Upper lobe of right lung (tissue), 1 donor: ENCODE data around the gene SYCE1L. TPM values are rescaled to one million over a fixed set of nuclear protein-coding genes. Genes with fewer than 3 reads are reported as not detected.

Source experiments
- ATAC-seq: fragments of 200-7000 bp; cut with Tn5 transposase; one replicate; pipeline ENCODE4 v1.9.1; 2020; ENCODE audit warnings: mild to moderate bottlenecking, moderate library complexity
- DNase-seq: peaks from one replicate; pipeline ENCODE4 v3.0.0-alpha.2; 2020
- H3K27ac ChIP-seq: fragments of 200-600 bp; one replicate; pipeline ENCODE4 v1.8.0; 2022
- H3K27me3 ChIP-seq: fragments of 200-600 bp; one replicate; pipeline ENCODE4 v1.8.0; 2022; ENCODE audit warnings: mild to moderate bottlenecking
- H3K36me3 ChIP-seq: fragments of 200-600 bp; one replicate; pipeline ENCODE4 v1.8.0; 2022
- H3K4me1 ChIP-seq: fragments of 200-600 bp; one replicate; pipeline ENCODE4 v1.8.0; 2022
- H3K4me3 ChIP-seq: fragments of 200-600 bp; one replicate; pipeline ENCODE4 v1.8.0; 2022; ENCODE audit warnings: mild to moderate bottlenecking
- H3K9me3 ChIP-seq: fragments of 200-600 bp; one replicate; pipeline ENCODE4 v1.8.0; 2022
- intact Hi-C: fragments of 100-400 bp; cut with DNase I; formaldehyde crosslinking; loops from one replicate; pipeline ENCODE4 v1.11.0; 2022
- total RNA-seq: library from RNA; stranded (reverse); fragmentation: NEBNext Ultra II Directional; extraction: Animal tissue kit (Norgen Biotek cat#: 25700); gene quantifications from one replicate; pipeline ENCODE4 v1.2.1, GENCODE V29; 2021
- TF ChIP-seq, protein P1 (sequence below): fragments of 200-600 bp; IDR thresholded peaks from one replicate; pipeline ENCODE4 v1.8.0; 2022; ENCODE audit warnings: antibody characterized with exemption
- donor health status: DM: no; HTN: yes; CAD: no; lungs with severe emphysema.

Gene SYCE1L
- total RNA-seq, 1 donor from 2014 or later = 6.2 TPM

DNA sequence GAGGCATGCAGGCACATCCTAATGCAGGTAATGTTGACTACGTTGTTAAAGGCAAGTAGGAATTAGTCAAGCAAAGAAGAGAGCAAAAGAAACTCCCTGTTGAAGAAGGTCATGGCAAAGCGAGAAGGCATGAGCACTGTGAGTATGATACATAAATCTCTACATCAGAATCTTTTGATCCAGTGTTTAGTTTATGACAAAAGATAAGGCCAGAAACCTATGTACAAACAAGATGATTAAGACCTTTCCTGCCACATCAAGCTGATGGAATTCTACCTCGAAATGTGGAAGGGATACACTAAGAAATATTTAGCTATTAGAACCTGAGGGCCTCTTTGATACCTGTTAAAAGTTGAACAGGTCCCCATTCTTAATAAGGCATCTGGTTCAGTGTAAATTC lies 20.2 kb downstream of the SYCE1L start:
- H3K4me3 ChIP-seq = no peak overlapping the region
- H3K9me3 ChIP-seq = no peaks in the 10 kb centered on the region
- no peak overlapping the region for H3K27ac ChIP-seq
- intact Hi-C loops = no loop called here
- no peaks in the 10 kb centered on the region for H3K4me1 ChIP-seq
- TF ChIP-seq, protein P1, sequence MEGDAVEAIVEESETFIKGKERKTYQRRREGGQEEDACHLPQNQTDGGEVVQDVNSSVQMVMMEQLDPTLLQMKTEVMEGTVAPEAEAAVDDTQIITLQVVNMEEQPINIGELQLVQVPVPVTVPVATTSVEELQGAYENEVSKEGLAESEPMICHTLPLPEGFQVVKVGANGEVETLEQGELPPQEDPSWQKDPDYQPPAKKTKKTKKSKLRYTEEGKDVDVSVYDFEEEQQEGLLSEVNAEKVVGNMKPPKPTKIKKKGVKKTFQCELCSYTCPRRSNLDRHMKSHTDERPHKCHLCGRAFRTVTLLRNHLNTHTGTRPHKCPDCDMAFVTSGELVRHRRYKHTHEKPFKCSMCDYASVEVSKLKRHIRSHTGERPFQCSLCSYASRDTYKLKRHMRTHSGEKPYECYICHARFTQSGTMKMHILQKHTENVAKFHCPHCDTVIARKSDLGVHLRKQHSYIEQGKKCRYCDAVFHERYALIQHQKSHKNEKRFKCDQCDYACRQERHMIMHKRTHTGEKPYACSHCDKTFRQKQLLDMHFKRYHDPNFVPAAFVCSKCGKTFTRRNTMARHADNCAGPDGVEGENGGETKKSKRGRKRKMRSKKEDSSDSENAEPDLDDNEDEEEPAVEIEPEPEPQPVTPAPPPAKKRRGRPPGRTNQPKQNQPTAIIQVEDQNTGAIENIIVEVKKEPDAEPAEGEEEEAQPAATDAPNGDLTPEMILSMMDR = no peak
- ATAC-seq (no peak), DNase-seq (no peak)
- no peaks in the 10 kb centered on the region for H3K36me3 ChIP-seq
- no peaks in the 10 kb centered on the region for H3K27me3 ChIP-seq

DNA sequence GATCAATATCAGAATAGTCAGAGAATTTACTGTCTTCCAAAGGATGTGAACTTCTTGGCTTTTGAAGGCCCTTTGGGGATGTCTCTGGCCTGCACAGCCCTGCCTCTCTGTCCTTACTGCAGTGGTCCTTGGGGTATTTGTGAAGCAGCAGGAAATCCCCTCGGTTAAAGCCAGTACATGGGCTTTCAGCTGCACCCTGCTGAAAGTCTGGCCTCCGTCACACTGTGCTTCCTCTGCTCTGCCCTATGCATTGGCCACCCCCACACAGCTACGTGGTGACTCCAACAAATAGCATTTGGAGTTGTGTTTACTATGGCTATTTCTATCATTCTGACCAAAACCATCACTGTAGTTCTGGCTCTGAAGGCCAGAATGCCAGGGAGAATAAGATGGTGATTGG lies 21.2 kb downstream of the SYCE1L start:
- Histone ChIP-seq H3K4me1 (no peaks in the 10 kb centered on the region), H3K36me3 (no peaks in the 10 kb centered on the region), H3K27me3 (no peaks in the 10 kb centered on the region), H3K27ac (no peak overlapping the region), H3K9me3 (no peaks in the 10 kb centered on the region), H3K4me3 (no peak overlapping the region)
- TF ChIP-seq, protein P1 = no peak
- ATAC-seq (no peak), DNase-seq (no peak)
- intact Hi-C loops = no loop called here

DNA sequence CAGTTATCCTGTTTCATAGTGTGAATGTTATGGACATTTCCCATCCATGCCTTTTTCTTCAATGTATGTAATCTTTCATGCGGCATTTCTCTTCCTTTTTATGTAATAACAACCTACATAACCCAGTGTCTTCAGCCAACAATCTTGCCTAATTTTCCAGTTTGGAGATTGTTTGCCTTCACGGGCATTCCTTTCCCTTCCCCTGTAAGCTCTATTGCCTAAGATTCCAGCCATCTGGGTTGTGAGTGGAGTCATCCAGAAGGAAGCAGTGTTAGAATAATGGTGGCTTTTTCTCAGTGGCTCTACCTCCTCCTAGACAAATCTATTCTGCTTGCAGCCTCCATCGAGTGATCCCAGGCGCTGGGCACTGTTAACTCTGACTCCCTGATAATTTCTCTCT lies 22.3 kb downstream of the SYCE1L start:
- TF ChIP-seq, protein P1 = no peak
- intact Hi-C loops = no loop called here

DNA sequence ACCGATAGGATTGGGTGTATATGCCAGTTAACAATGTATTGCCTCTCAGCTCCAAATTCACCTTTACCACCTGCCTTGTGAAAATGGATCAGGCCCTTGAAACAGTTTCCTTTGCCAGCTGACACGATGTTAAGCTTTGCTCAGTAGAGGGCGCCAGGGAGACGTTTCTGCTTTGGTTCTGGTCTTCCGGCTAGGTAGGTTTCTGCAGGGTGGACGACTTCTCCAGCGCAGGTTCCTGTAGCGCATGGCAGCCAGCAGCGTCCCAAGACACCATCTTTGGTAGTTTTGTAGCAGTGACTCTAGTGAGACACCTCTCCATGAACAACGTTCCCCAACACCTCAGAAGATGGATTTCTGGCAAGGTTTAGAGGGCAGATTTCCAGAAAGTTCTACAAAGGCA lies 24.0 kb downstream of the SYCE1L start:
- no peaks in the 10 kb centered on the region for H3K4me1 ChIP-seq
- peak; percentile 45 for ATAC-seq
- intact Hi-C loops = no loop called here
- H3K4me3 ChIP-seq = no peak overlapping the region
- H3K27ac ChIP-seq = no peak overlapping the region
- H3K9me3 ChIP-seq = no peaks in the 10 kb centered on the region
- TF ChIP-seq, protein P1 = peak; percentile 27
- no peak for DNase-seq
- H3K36me3 ChIP-seq = no peaks in the 10 kb centered on the region
- H3K27me3 ChIP-seq = no peaks in the 10 kb centered on the region

More for the DNA sequence above, 22.3 kb downstream of the SYCE1L start:
- no peaks in the 10 kb centered on the region for H3K9me3 ChIP-seq
- H3K27me3 ChIP-seq = no peaks in the 10 kb centered on the region
- H3K36me3 ChIP-seq = no peaks in the 10 kb centered on the region
- no peak overlapping the region for H3K4me3 ChIP-seq
- H3K4me1 ChIP-seq = no peaks in the 10 kb centered on the region
- no peak for ATAC-seq
- H3K27ac ChIP-seq = no peak overlapping the region
- DNase-seq = no peak

DNA sequence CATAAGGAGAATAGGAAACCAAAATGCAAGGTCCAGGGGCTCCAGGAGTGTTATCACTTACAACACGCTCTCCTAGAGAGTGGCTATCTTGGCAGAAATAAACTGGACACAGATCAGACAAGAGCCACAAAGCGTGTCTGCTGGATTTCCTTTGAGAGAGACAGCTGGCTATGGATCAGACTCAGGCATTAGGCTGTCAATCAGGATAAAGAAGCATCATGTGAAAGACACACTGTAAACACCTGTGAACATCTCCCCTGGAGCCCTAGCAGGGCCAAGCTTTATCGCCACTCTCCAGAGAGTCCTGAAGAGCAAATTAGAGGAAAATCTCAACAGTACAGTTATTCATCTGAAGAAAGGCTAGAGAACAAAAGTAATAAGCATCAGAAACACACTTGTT lies 26.0 kb downstream of the SYCE1L start:
- Histone ChIP-seq H3K4me3 (no peak overlapping the region), H3K9me3 (no peaks in the 10 kb centered on the region), H3K36me3 (no peaks in the 10 kb centered on the region), H3K4me1 (no peaks in the 10 kb centered on the region), H3K27me3 (no peaks in the 10 kb centered on the region), H3K27ac (no peak overlapping the region)
- ATAC-seq = no peak
- DNase-seq = no peak
- TF ChIP-seq, protein P1 = no peak
- intact Hi-C loops = no loop called here

DNA sequence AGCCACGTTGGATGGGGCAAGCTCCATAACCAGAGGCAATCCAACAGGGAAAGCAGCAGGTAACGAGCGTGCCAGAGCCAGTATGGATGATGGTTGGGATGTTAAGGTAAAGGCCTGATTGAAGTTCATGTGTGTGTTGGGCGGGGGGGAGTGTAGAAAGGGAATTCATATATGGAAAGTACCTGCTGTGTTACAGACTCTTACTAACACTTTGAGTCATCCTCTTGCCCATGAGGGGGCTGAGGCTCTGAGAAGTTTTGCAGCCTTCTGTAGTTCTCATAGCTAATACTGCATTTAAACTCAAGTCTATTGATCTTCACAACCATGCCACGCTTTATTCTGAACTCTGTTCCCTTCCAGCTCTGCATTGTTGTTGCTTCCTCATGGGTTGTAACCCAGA lies 28.5 kb downstream of the SYCE1L start:
- intact Hi-C loops = no loop called here

More for the DNA sequence above, 28.5 kb downstream of the SYCE1L start:
- no peak overlapping the region for H3K27ac ChIP-seq
- H3K4me3 ChIP-seq = no peak overlapping the region
- no peaks in the 10 kb centered on the region for H3K9me3 ChIP-seq
- no peak for ATAC-seq
- no peaks in the 10 kb centered on the region for H3K36me3 ChIP-seq
- no peaks in the 10 kb centered on the region for H3K4me1 ChIP-seq
- TF ChIP-seq, protein P1 = no peak
- no peak for DNase-seq
- no peaks in the 10 kb centered on the region for H3K27me3 ChIP-seq
